NB4 (cell line): ENCODE data around the gene COMMD1.

Experiments
- DNase-seq: peaks from one replicate; pipeline ENCODE4 v3.0.0; 2010; ENCODE audit warnings: low read depth
- H3K4me3 ChIP-seq: one replicate; pipeline ENCODE4 v1.5.1; 2011; ENCODE audit warnings: mild to moderate bottlenecking, low read depth, low read length, moderate library complexity
- MYC ChIP-seq: IDR thresholded peaks from 2 replicates; pipeline ENCODE4 v1.6.1; 2011; ENCODE audit warnings: low read depth, low read length
- POLR2A ChIP-seq: IDR thresholded peaks from 2 replicates; pipeline ENCODE4 v1.6.1; 2011; ENCODE audit warnings: mild to moderate bottlenecking; ENCODE audit not compliant: insufficient read length; ENCODE audit errors: extremely low read depth
- TF ChIP-seq, protein P1 (sequence below): IDR thresholded peaks from one replicate; pipeline ENCODE4 v1.5.1; 2012; ENCODE audit warnings: low read depth, low read length
- TF ChIP-seq, protein P2 (sequence below): IDR thresholded peaks from 2 replicates; pipeline ENCODE4 v1.6.1; 2011; ENCODE audit warnings: low read depth, low read length

COMMD1 gene

DNA sequence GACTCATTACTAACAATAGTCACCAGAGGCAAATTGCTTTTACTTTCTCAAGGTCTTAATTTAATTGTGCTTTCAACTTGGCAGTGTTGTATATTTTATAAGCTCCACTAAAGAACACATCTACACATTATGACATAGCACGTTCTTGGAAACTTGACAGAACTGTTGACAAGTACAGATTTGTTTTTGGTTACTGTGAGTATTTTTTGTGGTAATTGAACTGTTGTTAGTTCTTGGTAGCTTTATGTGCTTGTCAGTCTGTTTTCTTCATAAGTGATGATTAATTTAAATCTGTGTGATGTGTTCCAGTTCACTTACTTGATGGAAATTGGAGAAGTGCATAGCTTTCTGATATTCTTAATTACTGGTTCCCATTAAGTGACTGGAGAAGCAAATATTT lies 63.9 kb downstream of the COMMD1 start:
- DNase-seq = no peak
- H3K4me3 ChIP-seq = no peak overlapping the region
- TF ChIP-seq, protein P1, sequence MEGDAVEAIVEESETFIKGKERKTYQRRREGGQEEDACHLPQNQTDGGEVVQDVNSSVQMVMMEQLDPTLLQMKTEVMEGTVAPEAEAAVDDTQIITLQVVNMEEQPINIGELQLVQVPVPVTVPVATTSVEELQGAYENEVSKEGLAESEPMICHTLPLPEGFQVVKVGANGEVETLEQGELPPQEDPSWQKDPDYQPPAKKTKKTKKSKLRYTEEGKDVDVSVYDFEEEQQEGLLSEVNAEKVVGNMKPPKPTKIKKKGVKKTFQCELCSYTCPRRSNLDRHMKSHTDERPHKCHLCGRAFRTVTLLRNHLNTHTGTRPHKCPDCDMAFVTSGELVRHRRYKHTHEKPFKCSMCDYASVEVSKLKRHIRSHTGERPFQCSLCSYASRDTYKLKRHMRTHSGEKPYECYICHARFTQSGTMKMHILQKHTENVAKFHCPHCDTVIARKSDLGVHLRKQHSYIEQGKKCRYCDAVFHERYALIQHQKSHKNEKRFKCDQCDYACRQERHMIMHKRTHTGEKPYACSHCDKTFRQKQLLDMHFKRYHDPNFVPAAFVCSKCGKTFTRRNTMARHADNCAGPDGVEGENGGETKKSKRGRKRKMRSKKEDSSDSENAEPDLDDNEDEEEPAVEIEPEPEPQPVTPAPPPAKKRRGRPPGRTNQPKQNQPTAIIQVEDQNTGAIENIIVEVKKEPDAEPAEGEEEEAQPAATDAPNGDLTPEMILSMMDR = no peak
- TF ChIP-seq, protein P2, sequence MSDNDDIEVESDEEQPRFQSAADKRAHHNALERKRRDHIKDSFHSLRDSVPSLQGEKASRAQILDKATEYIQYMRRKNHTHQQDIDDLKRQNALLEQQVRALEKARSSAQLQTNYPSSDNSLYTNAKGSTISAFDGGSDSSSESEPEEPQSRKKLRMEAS = no peak
- no peak for TF ChIP-seq MYC
- no peak for TF ChIP-seq POLR2A

DNA sequence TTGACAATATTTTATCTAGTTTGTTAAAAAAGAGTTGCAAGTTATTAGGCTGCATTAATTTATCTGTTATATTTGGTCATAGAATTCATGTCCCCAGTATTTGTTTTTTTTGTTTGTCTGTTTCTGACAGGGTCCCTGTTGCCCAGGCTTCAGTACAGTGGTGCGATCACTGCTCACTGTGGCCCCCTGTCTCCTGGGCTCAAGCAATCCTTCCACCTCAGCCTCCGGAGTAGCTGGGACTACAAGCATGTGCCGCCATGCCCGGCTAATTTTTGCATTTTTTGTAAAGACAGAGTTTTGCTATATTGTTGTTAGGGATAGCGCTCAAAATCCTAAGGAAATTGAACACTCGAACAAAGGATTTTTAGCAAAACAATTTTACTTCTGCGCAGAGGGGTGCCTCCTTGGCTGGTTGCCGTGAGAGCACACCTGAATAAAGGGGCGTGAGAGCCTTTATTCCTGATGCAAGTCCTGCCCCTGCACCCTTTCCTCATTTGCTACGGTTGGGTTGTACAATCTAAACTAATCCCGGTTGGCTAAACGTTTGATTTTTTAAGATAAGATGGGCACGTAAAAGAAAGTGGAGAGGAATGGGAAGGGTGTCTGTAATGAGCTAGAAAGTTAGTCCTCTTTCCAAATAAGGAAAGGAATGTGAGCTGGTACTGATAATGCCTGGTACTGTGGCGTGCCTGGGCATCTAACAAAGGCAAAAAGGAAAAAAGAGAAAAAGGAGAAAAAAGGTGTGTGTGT lies 65.5 kb downstream of the COMMD1 start:
- TF ChIP-seq, protein P1 = no peak
- no peak for TF ChIP-seq MYC
- TF ChIP-seq POLR2A = no peak
- TF ChIP-seq, protein P2 = no peak
- DNase-seq = no peak
- no peak overlapping the region for H3K4me3 ChIP-seq

DNA sequence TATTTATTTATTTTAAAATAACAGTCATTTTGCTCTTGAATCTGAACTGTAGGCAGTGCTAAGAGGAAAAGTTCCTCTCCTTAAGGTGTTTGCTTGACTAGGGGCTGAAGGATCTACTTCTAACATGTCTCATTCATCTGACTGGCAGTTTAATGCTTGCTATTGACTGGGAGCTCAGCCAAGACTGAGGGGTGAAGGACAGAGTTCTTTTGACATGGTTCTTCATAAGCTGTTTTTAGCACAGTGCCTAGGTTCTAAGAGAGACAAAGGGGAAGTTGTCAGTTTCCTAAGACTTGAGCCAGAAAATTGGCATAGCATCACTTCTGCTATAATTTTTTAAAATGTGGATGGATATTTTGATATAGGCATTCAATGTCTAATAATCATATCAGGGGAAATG lies 73.0 kb downstream of the COMMD1 start:
- no peak overlapping the region for H3K4me3 ChIP-seq
- TF ChIP-seq, protein P1 = no peak
- TF ChIP-seq POLR2A (no peak), MYC (no peak)
- TF ChIP-seq, protein P2 = no peak
- peak; percentile 78 for DNase-seq

DNA sequence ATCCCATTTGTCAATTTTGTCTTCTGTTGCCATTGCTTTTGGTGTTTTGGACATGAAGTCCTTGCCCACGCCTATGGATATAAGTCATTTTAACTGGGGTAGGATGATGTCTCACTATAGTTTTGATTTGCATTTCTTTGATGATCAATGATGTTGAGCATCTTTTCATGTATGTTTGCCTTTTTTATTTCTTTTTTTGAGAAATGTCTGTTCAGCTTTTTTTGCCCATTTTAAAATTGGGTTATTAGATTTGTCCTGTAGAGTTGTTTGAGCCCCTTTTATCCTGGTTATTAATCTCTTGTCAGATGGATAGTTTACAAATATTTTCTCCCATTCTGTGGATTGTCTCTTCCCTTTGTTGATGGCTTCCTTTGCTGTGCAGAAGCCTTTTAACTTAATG lies 75.3 kb downstream of the COMMD1 start:
- no peak overlapping the region for H3K4me3 ChIP-seq
- TF ChIP-seq, protein P2 = no peak
- TF ChIP-seq, protein P1 = no peak
- TF ChIP-seq POLR2A = no peak
- no peak for DNase-seq

DNA sequence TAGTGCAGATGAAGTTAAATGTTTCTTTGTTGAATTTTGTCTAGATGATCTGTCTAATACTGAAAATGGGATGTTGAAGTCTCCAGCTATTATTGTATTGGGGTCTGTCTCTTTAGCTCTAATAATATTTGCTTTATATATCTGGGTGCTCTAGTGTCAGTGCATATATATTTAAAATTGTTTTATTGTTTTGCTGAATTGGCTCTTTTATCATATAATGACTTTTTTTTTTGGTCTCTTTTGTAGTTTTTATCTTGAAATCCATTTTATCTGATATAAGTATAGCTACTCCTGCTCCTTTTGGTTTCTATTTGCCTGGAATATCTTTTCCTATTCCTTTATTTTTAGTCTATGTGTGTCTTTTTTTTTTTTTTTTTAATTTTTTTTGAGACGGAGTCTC lies 79.2 kb downstream of the COMMD1 start:
- TF ChIP-seq MYC = no peak
- TF ChIP-seq POLR2A = no peak
- TF ChIP-seq, protein P2 = no peak
- TF ChIP-seq, protein P1 = no peak
- DNase-seq = no peak
- H3K4me3 ChIP-seq = no peak overlapping the region
